DOHH2 (cell line): ENCODE results near the gene DDX54.

Experiments used
- H3F3A ChIP-seq: fragments of 200-600 bp; sonication (generic), shearing (Covaris generic); 2 replicates; pipeline ENCODE4 v1.6.0; 2016; ENCODE audit warnings: antibody characterized with exemption, mild to moderate bottlenecking; ENCODE audit not compliant: control insufficient read depth, insufficient read depth
- H3K27ac ChIP-seq: fragments of 200-600 bp; sonication (generic); 2 replicates; pipeline ENCODE4 v1.5.1; 2014; ENCODE audit warnings: low read depth, mild to moderate bottlenecking, low read length, moderate library complexity
- H3K27me3 ChIP-seq: fragments of 200-600 bp; sonication (generic); 2 replicates; pipeline ENCODE4 v1.6.1; 2014; ENCODE audit warnings: mild to moderate bottlenecking, low read length, mixed read lengths; ENCODE audit not compliant: control insufficient read depth
- H3K36me3 ChIP-seq: fragments of 200-600 bp; sonication (generic); 2 replicates; pipeline ENCODE4 v1.6.1; 2014; ENCODE audit warnings: mild to moderate bottlenecking, low read length, moderate library complexity, mixed read lengths; ENCODE audit not compliant: control insufficient read depth
- H3K4me1 ChIP-seq: fragments of 200-600 bp; sonication (generic); 2 replicates; pipeline ENCODE4 v1.6.1; 2014; ENCODE audit warnings: mild to moderate bottlenecking, low read length, mixed read lengths; ENCODE audit not compliant: control insufficient read depth
- H3K4me2 ChIP-seq: fragments of 200-600 bp; sonication (generic); 2 replicates; pipeline ENCODE4 v1.6.0; 2014; ENCODE audit warnings: mild to moderate bottlenecking, low read length, moderate library complexity
- H3K4me3 ChIP-seq: fragments of 200-600 bp; sonication (generic); 2 replicates; pipeline ENCODE4 v1.5.1; 2014; ENCODE audit warnings: mild to moderate bottlenecking, low read length, mixed read lengths
- H3K79me2 ChIP-seq: fragments of 200-600 bp; sonication (generic); 2 replicates; pipeline ENCODE4 v1.6.1; 2014; ENCODE audit warnings: mild to moderate bottlenecking, low read length, mixed read lengths; ENCODE audit not compliant: control insufficient read depth
- H3K9me2 ChIP-seq: fragments of 200-600 bp; sonication (generic); replicated peaks from 2 replicates; pipeline ENCODE4 v1.6.1; 2014; ENCODE audit warnings: mild to moderate bottlenecking, low read length, mixed read lengths; ENCODE audit not compliant: control insufficient read depth
- H3K9me3 ChIP-seq: fragments of 200-600 bp; sonication (generic); 2 replicates; pipeline ENCODE4 v1.6.1; 2014; ENCODE audit warnings: antibody characterized with exemption, low read length, mixed read lengths; ENCODE audit not compliant: control insufficient read depth, insufficient read depth
- H4K20me1 ChIP-seq: fragments of 200-600 bp; sonication (generic); 2 replicates; pipeline ENCODE4 v1.6.0; 2014; ENCODE audit warnings: low read depth, mild to moderate bottlenecking, antibody characterized with exemption, low read length, moderate library complexity; ENCODE audit not compliant: control insufficient read depth, insufficient read depth
- EZH2phosphoT487 ChIP-seq: fragments of 200-600 bp; sonication (generic); IDR thresholded peaks from 2 replicates; pipeline ENCODE4 v1.6.1; 2017; ENCODE audit warnings: borderline replicate concordance, mild to moderate bottlenecking, antibody characterized with exemption, low read length, moderate library complexity, mixed read lengths
- TF ChIP-seq, protein P1 (sequence below): fragments of 200-600 bp; sonication (generic); IDR thresholded peaks from one replicate; pipeline ENCODE4 v1.5.1; 2014; ENCODE audit warnings: antibody characterized with exemption, mild to moderate bottlenecking, low read depth, low read length; ENCODE audit not compliant: poor library complexity, severe bottlenecking

DDX54 gene

GRCh38 chr12:113114447-113115178 is 70.7 kb downstream of the DDX54 start:
- Histone ChIP-seq H3F3A (no peaks in the 10 kb centered on the region), H4K20me1 (no peaks in the 10 kb centered on the region), H3K9me2 (no peaks in the 10 kb centered on the region), H3K9me3 (no peaks in the 10 kb centered on the region), H3K4me1 (peaks cover 8% of the 10 kb centered on the region), H3K27ac (no peak overlapping the region), H3K36me3 (no peaks in the 10 kb centered on the region), H3K79me2 (no peaks in the 10 kb centered on the region), H3K4me2 (no peak overlapping the region), H3K4me3 (no peak overlapping the region), H3K27me3 (no peaks in the 10 kb centered on the region)
- TF ChIP-seq, protein P1, sequence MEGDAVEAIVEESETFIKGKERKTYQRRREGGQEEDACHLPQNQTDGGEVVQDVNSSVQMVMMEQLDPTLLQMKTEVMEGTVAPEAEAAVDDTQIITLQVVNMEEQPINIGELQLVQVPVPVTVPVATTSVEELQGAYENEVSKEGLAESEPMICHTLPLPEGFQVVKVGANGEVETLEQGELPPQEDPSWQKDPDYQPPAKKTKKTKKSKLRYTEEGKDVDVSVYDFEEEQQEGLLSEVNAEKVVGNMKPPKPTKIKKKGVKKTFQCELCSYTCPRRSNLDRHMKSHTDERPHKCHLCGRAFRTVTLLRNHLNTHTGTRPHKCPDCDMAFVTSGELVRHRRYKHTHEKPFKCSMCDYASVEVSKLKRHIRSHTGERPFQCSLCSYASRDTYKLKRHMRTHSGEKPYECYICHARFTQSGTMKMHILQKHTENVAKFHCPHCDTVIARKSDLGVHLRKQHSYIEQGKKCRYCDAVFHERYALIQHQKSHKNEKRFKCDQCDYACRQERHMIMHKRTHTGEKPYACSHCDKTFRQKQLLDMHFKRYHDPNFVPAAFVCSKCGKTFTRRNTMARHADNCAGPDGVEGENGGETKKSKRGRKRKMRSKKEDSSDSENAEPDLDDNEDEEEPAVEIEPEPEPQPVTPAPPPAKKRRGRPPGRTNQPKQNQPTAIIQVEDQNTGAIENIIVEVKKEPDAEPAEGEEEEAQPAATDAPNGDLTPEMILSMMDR, result no peak
- no peak for TF ChIP-seq EZH2phosphoT487

DNA sequence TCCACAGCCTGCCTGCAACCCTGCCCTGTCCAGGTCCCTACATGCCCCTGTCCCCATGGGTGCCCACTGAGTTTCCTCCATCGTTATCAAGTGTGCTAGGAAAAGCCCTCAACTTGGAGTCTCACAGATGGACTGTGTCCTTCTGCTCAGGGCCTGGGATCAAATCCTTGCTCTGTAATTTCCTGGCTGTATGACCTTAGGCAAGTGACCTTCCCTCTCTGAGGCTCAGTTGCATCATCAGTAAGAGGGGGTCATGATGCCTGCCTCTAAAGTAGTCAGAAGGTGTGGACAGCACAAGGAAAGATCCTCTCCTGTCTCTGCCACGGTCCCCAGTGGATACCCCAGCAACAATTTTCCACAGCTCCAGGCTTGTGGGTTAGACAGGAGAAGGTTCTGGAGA is 71.9 kb downstream of the DDX54 start:
- Histone ChIP-seq H3K9me3 (no peaks in the 10 kb centered on the region), H3K79me2 (no peaks in the 10 kb centered on the region), H3K4me2 (no peak overlapping the region), H3K36me3 (no peaks in the 10 kb centered on the region), H3K27ac (no peak overlapping the region), H3K4me1 (peaks cover 14% of the 10 kb centered on the region), H3K27me3 (no peaks in the 10 kb centered on the region), H4K20me1 (no peaks in the 10 kb centered on the region), H3K9me2 (no peaks in the 10 kb centered on the region), H3K4me3 (no peak overlapping the region), H3F3A (peaks cover 2% of the 10 kb centered on the region; the same call in 1 of the 2 replicates)
- TF ChIP-seq, protein P1, result no peak
- TF ChIP-seq EZH2phosphoT487, result no peak

DNA sequence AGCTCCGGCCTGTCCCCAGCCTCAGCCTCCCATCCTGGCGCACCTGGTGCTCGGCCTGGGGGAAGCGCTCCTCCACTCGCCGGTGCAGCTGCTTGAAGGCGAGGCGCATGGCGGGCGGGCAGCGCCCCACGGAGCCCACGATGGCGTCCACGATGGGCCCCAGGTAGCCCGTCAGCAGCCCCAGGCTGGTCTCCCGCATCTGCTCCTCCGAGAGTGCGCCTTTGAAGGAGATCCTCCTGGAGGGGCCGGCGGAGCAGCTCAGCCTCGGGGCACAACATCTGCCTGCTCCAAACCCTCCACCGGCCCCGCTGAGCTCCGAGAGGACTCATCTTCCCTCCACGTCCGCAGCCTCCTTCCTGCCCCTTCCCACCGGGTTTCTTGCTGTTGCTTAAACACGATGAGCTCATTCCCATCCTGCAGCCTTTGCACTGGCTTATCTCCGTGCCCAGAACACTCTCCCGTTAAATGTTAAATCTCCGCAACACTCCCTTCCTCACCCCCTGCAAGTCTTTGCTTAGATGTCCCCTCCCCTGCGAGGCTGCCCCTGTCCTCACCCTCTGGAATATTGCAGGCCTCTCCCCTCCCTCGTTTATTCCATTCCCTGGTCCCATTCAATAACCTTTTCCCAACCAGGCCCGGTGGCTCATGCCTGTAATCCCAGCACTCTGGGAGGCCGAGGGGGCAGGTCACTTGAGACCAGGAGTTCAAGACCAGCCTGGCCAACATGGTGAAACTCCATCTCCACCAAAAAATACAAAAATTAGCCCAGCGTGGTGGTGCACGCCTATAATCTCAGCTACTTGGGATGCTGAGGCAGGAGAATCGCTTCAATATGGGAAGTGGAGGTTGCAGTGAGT is 73.0 kb downstream of the DDX54 start:
- Histone ChIP-seq H3F3A (peaks cover 6% of the 10 kb centered on the region; the same call in 1 of the 2 replicates), H3K79me2 (no peaks in the 10 kb centered on the region), H3K4me1 (peaks cover 18% of the 10 kb centered on the region), H3K27me3 (no peaks in the 10 kb centered on the region), H3K9me3 (no peaks in the 10 kb centered on the region), H4K20me1 (no peaks in the 10 kb centered on the region), H3K36me3 (0 out of 2 replicates have a peak, but pooled peaks cover 2% of the 10 kb centered on the region), H3K4me2 (no peak overlapping the region), H3K4me3 (no peak overlapping the region), H3K9me2 (no peaks in the 10 kb centered on the region), H3K27ac (no peak overlapping the region)
- TF ChIP-seq EZH2phosphoT487, result no peak
- TF ChIP-seq, protein P1, result no peak
